Fibroblast of the aortic adventitia (primary cell): ENCODE data around the gene JAZF1. TPM values are rescaled to one million over a fixed set of nuclear protein-coding genes. Genes with fewer than 3 reads are reported as not detected.
A peak's percentile ranks its signal among the peaks of the same experiment; 100 is the strongest.

Experiments
- DNase-seq: peaks from one replicate; pipeline ENCODE4 v3.0.0-alpha.2; 2010; ENCODE audit warnings: low read depth
- H3K4me3 ChIP-seq: 2 replicates; pipeline ENCODE4 v1.5.1; 2011; ENCODE audit warnings: low read depth, mild to moderate bottlenecking, control low read depth, low read length, moderate library complexity
- CTCF ChIP-seq: IDR thresholded peaks from 2 replicates; pipeline ENCODE4 v1.5.1; 2011; ENCODE audit warnings: mild to moderate bottlenecking, low read length, control low read depth, inconsistent platforms; ENCODE audit not compliant: insufficient read depth
- total RNA-seq: library from RNA; depleted of rRNA; stranded (reverse); fragments of >200 nt; gene quantifications from 2 replicates; pipeline ENCODE4 v1.2.3, GENCODE V29; 2012; ENCODE audit warnings: low replicate concordance

The JAZF1 gene
- total RNA-seq, 1 donor = 8.3 TPM

- TF ChIP-seq CTCF = no peak
- no peak overlapping the region for H3K4me3 ChIP-seq
- DNase-seq = no peak
Measured at GRCh38 chr7:27905951-27906350, 274.6 kb downstream of the JAZF1 start.

- H3K4me3 ChIP-seq = peak overlapping the region; percentile 50
- peak; percentile 67 for DNase-seq
- no peak for TF ChIP-seq CTCF
Measured at GRCh38 chr7:27901028-27901760, 279.4 kb downstream of the JAZF1 start.

GRCh38 chr7:27900006-27900405 is 280.6 kb downstream of the JAZF1 start:
- H3K4me3 ChIP-seq = no peak overlapping the region
- no peak for DNase-seq
- no peak for TF ChIP-seq CTCF

- DNase-seq = no peak
- no peak overlapping the region for H3K4me3 ChIP-seq
- TF ChIP-seq CTCF = no peak
Measured at GRCh38 chr7:27899601-27900000, 281.0 kb downstream of the JAZF1 start.

GRCh38 chr7:27897441-27897847 is 283.2 kb downstream of the JAZF1 start:
- TF ChIP-seq CTCF = no peak
- H3K4me3 ChIP-seq = no peak overlapping the region
- no peak for DNase-seq

GRCh38 chr7:27897001-27897400 is 283.6 kb downstream of the JAZF1 start:
- TF ChIP-seq CTCF = no peak
- DNase-seq = no peak
- no peak overlapping the region for H3K4me3 ChIP-seq

- H3K4me3 ChIP-seq = no peak overlapping the region
- DNase-seq = no peak
- no peak for TF ChIP-seq CTCF
Measured at GRCh38 chr7:27895551-27895950, 285.0 kb downstream of the JAZF1 start.
